Testis (tissue), 3 donors: Measurements from ENCODE around the gene CORT. TPM values are rescaled to one million over a fixed set of nuclear protein-coding genes. Genes with fewer than 3 reads are reported as not detected.

ENCODE experiments used
- DNase-seq: peaks from one replicate; pipeline ENCODE4 v3.0.0-alpha.2; 2019
- H3K27ac ChIP-seq, 2 donors: fragments of 200-600 bp; sonication (generic); one replicate each; pipeline ENCODE4 v1.5.1; 2019
- H3K27me3 ChIP-seq: fragments of 200-600 bp; sonication (generic); one replicate; pipeline ENCODE4 v1.5.1; 2019
- H3K36me3 ChIP-seq: fragments of 200-600 bp; sonication (generic); one replicate; pipeline ENCODE4 v1.5.1; 2017; ENCODE audit warnings: low read depth; ENCODE audit errors: missing control alignments
- H3K4me1 ChIP-seq: fragments of 200-600 bp; sonication (generic); one replicate; pipeline ENCODE4 v1.5.1; 2019
- H3K4me3 ChIP-seq, 2 donors: fragments of 200-600 bp; sonication (generic); one replicate each; pipeline ENCODE4 v1.5.1; 2017 to 2019
- H3K9me3 ChIP-seq: fragments of 200-600 bp; sonication (generic); one replicate; pipeline ENCODE4 v1.5.1; 2017
- CTCF ChIP-seq, 3 experiments: fragments of 450-650 bp in 2 of 3; fragments of 200-600 bp in 1 of 3; sonication (generic) in 1 of 3; IDR thresholded peaks; one replicate each; pipeline ENCODE4 v1.5.1; 2016 to 2019; ENCODE audit warnings: antibody characterized with exemption in 3 of 3, mild to moderate bottlenecking in 2 of 3, moderate library complexity in 1 of 3
- POLR2A ChIP-seq: fragments of 450-650 bp; IDR thresholded peaks from one replicate; pipeline ENCODE4 v1.6.1; 2017; ENCODE audit warnings: antibody characterized with exemption, mild to moderate bottlenecking, moderate library complexity
- WGBS, 2 donors: methylation state at CpG; one replicate each; pipeline ENCODE4 v1.1.5; 2018; 5-methylcytosine and 5-hydroxymethylcytosine counted together
- intact Hi-C: fragments of 100-400 bp; cut with DNase I; formaldehyde crosslinking; loops from one replicate; pipeline ENCODE4 v1.15.1; 2023; ENCODE audit warnings: low total_unique reads
- polyA plus RNA-seq: library from polyadenylated mRNA; stranded (reverse); fragments of 350-450 nt; fragmentation: Illumina TruSeq; extraction: RNeasy Lipid Tissue Mini Kit (QIAGEN cat#74804); gene quantifications from one replicate; pipeline ENCODE4 v1.2.3, GENCODE V29; 2014; ENCODE audit warnings: low read depth, low replicate concordance; ENCODE audit not compliant: insufficient read depth
- total RNA-seq, 2 donors: library from RNA; depleted of rRNA; stranded (reverse); fragments of >200 nt; gene quantifications; one replicate each; pipeline ENCODE4 v1.2.3, GENCODE V29; 2016

Gene CORT
- total and polyA plus RNA-seq, 3 donors from 2014 or later, result 0.62 to 1.4 (median 0.98) TPM

- H3K27ac ChIP-seq, result peak within 1 kb of the TSS; percentile 71 to 73
- intact Hi-C loops, result no loop called here
- H3K27me3 ChIP-seq, result no peaks in the 10 kb centered on the region
- H3K4me1 ChIP-seq, result peaks cover 18% of the 10 kb centered on the region
- TF ChIP-seq CTCF (IDR thresholded peaks at IDR 0.05), result peak; percentile 98 to 100 (median 99)
- TF ChIP-seq POLR2A, result no peak
- 0 to 2% methylated on average over 7 to 84 of the region's 95 CpGs for WGBS, 2 donors
- peak within 1 kb of the TSS; percentile 61 to 74 for H3K4me3 ChIP-seq
- peak; percentile 90 for DNase-seq
- no peaks in the 10 kb centered on the region for H3K9me3 ChIP-seq
- H3K36me3 ChIP-seq, result no peaks in the 10 kb centered on the region
Measured at GRCh38 chr1:10430216-10431069, 19.4 kb upstream of the CORT start, which contains the start of gene CENPS. TSS of gene CENPS (plus strand) at chr1:10430433. CDS start at chr1:10430518, 85 bp downstream.

- intact Hi-C loops, result no loop called here
Measured at GRCh38 chr1:10431070-10431730, 18.6 kb upstream of the CORT start.

GRCh38 chr1:10432910-10433700 lies 16.7 kb upstream of the CORT start:
- DNase-seq, result no peak
- Histone ChIP-seq H3K4me1 (peaks cover 30% of the 10 kb centered on the region), H3K27me3 (no peaks in the 10 kb centered on the region), H3K4me3 (no peak overlapping the region), H3K9me3 (no peaks in the 10 kb centered on the region), H3K27ac (no peak overlapping the region), H3K36me3 (no peaks in the 10 kb centered on the region)
- no peak for TF ChIP-seq POLR2A
- intact Hi-C loops, result no loop called here
- 73 to 78% methylated on average over 13 to 14 of the region's 14 CpGs for WGBS, 2 donors

More at GRCh38 chr1:10431070-10431730, 18.6 kb upstream of the CORT start:
- Histone ChIP-seq H3K9me3 (no peaks in the 10 kb centered on the region), H3K27me3 (no peaks in the 10 kb centered on the region), H3K4me1 (peaks cover 19% of the 10 kb centered on the region), H3K4me3 (peak overlapping the region; percentile 61 to 74), H3K27ac (peak overlapping the region; percentile 71 to 73), H3K36me3 (no peaks in the 10 kb centered on the region)
- no peak for DNase-seq
- WGBS, 2 donors, result 18% methylated on average over 30 of the region's 30 CpGs
- no peak for TF ChIP-seq POLR2A
- no peak for TF ChIP-seq CTCF (IDR thresholded peaks at IDR 0.05)

- Histone ChIP-seq H3K27ac (no peak overlapping the region), H3K27me3 (no peaks in the 10 kb centered on the region), H3K9me3 (no peaks in the 10 kb centered on the region), H3K4me1 (peaks cover 35% of the 10 kb centered on the region), H3K36me3 (no peaks in the 10 kb centered on the region), H3K4me3 (no peak overlapping the region)
- no peak for TF ChIP-seq CTCF (IDR thresholded peaks at IDR 0.05)
- no peak for DNase-seq
- 77 to 78% methylated on average over 11 of the region's 11 CpGs for WGBS, 2 donors
- intact Hi-C loops, result no loop called here
Measured at GRCh38 chr1:10433790-10434189, 16.0 kb upstream of the CORT start.

- no peak for DNase-seq
- peaks cover 34% of the 10 kb centered on the region for H3K4me1 ChIP-seq
- no peaks in the 10 kb centered on the region for H3K27me3 ChIP-seq
- H3K36me3 ChIP-seq, result no peaks in the 10 kb centered on the region
- TF ChIP-seq POLR2A (no peak), CTCF (IDR thresholded peaks at IDR 0.05) (no peak)
- no peak overlapping the region for H3K27ac ChIP-seq
- H3K4me3 ChIP-seq, result no peak overlapping the region
- H3K9me3 ChIP-seq, result no peaks in the 10 kb centered on the region
- intact Hi-C loops, result no loop called here
- 64 to 80% methylated on average over 5 of the region's 5 CpGs for WGBS, 2 donors
Measured at GRCh38 chr1:10434590-10434989, 15.2 kb upstream of the CORT start.
